T follicular helper cell (primary cell): Measurements from ENCODE around the gene WNT5A.

Source experiments
- DNase-seq: peaks from one replicate; pipeline ENCODE4 v3.0.0-alpha.2; 2020; ENCODE audit warnings: low read depth
- total RNA-seq, 2 experiments: gene quantifications; one replicate each; lab custom pipeline; 2026; lab: John Stamatoyannopoulos, UW

WNT5A gene
- 0 reads per million in 2 experiments for total RNA-seq

GRCh38 chr3:55486857-55487380 lies at the start of gene WNT5A:
WNT5A (minus strand) TSS chr3:55487306; CDS start chr3:55486985, 321 bp downstream.
- DNase-seq, result no peak

GRCh38 chr3:55534876-55535275 lies 47.8 kb upstream of the WNT5A start:
- DNase-seq, result no peak

GRCh38 chr3:55532806-55533205 lies 45.7 kb upstream of the WNT5A start:
- no peak for DNase-seq

GRCh38 chr3:55531321-55531720 lies 44.2 kb upstream of the WNT5A start:
- DNase-seq, result no peak

GRCh38 chr3:55527361-55527760 lies 40.3 kb upstream of the WNT5A start:
- DNase-seq, result no peak

GRCh38 chr3:55526332-55527030 lies 39.4 kb upstream of the WNT5A start:
- DNase-seq, result no peak

GRCh38 chr3:55525436-55525835 lies 38.3 kb upstream of the WNT5A start:
- no peak for DNase-seq

- DNase-seq, result no peak
Measured at GRCh38 chr3:55524565-55525244, 37.6 kb upstream of the WNT5A start.

GRCh38 chr3:55523471-55523870 lies 36.4 kb upstream of the WNT5A start:
- no peak for DNase-seq

- no peak for DNase-seq
Measured at GRCh38 chr3:55521738-55522421, 34.8 kb upstream of the WNT5A start.

- no peak for DNase-seq
Measured at GRCh38 chr3:55521064-55521737, 34.1 kb upstream of the WNT5A start.

GRCh38 chr3:55519019-55519418 lies 31.9 kb upstream of the WNT5A start:
- DNase-seq, result no peak

- DNase-seq, result no peak
Measured at GRCh38 chr3:55518451-55518850, 31.3 kb upstream of the WNT5A start.

GRCh38 chr3:55516392-55517030 lies 29.4 kb upstream of the WNT5A start:
- DNase-seq, result no peak

GRCh38 chr3:55515550-55516246 lies 28.6 kb upstream of the WNT5A start:
- no peak for DNase-seq

GRCh38 chr3:55514962-55515361 lies 27.9 kb upstream of the WNT5A start:
- DNase-seq, result no peak

- no peak for DNase-seq
Measured at GRCh38 chr3:55512571-55513343, 25.7 kb upstream of the WNT5A start.

- DNase-seq, result no peak
Measured at GRCh38 chr3:55511895-55512570, 24.9 kb upstream of the WNT5A start.

- no peak for DNase-seq
Measured at GRCh38 chr3:55508335-55508734, 21.2 kb upstream of the WNT5A start.

- DNase-seq, result no peak
Measured at GRCh38 chr3:55507808-55508207, 20.7 kb upstream of the WNT5A start.
